ENCODE measurements around the gene RPE65. TPM values are rescaled to one million over a fixed set of nuclear protein-coding genes. Genes with fewer than 3 reads are reported as not detected.

Gene RPE65
- total RNA-seq, 4 donors from 2014 or later = not detected

GRCh38 chr1:68379085-68379478 is 70.7 kb downstream of the RPE65 start:
- Histone ChIP-seq H3K9me3 (no peaks in the 10 kb centered on the region), H3K4me3 (no peak overlapping the region), H3K4me1 (no peaks in the 10 kb centered on the region), H3K27ac (no peak overlapping the region), H3K27me3 (no peaks in the 10 kb centered on the region), H3K36me3 (no peaks in the 10 kb centered on the region)
- no peak for DNase-seq
- TF ChIP-seq CTCF (IDR thresholded peaks at IDR 0.05) = no peak
- TF ChIP-seq POLR2A (IDR thresholded peaks at IDR 0.05) = no peak

Small RNAs within 50 kb of the gene (small RNA-seq; reads per million reads assigned to genes)
- 0 reads per million in 2 donors for gene AL139413.1

Other genes with a start within 250 kb of the RPE65 start
- 100 to 1,000 TPM in 1 of 4 donors, 10 to 100 TPM in 3; 46.1 to 140 (median 73.8) TPM for gene WLS, start 217.4 kb downstream of the RPE65 start, total RNA-seq
- gene DEPDC1, start 47.1 kb upstream of the RPE65 start, total RNA-seq = 1 to 10 TPM; 1.1 to 9.1 (median 2.0) TPM